Suprapubic skin (tissue), 4 donors: ENCODE data around the gene R3HCC1L. TPM values are rescaled to one million over a fixed set of nuclear protein-coding genes. Genes with fewer than 3 reads are reported as not detected.

Experiments
- DNase-seq, 2 donors: peaks; one replicate each; pipeline ENCODE4 v3.0.0-alpha.2; 2019; ENCODE audit warnings: low spot score in 2 of 2
- H3K27ac ChIP-seq: fragments of 200-600 bp; sonication (generic); one replicate; pipeline ENCODE4 v1.5.1; 2019
- H3K27me3 ChIP-seq: fragments of 200-600 bp; sonication (generic); one replicate; pipeline ENCODE4 v1.5.1; 2019
- H3K36me3 ChIP-seq: fragments of 200-600 bp; sonication (generic); one replicate; pipeline ENCODE4 v1.5.1; 2019
- H3K4me1 ChIP-seq: fragments of 200-600 bp; sonication (generic); one replicate; pipeline ENCODE4 v1.5.1; 2019
- H3K4me3 ChIP-seq: fragments of 200-600 bp; sonication (generic); one replicate; pipeline ENCODE4 v1.5.1; 2019; ENCODE audit warnings: mild to moderate bottlenecking
- H3K9me3 ChIP-seq: fragments of 200-600 bp; sonication (generic); one replicate; pipeline ENCODE4 v1.5.1; 2019
- EP300 ChIP-seq: sonication (generic); formaldehyde crosslinking; IDR thresholded peaks from one replicate; pipeline ENCODE4 v1.6.1; 2017; ENCODE audit warnings: antibody characterized with exemption
- POLR2A ChIP-seq, 2 donors: fragments of 450-650 bp; IDR thresholded peaks; one replicate each; pipeline ENCODE4 v1.6.1; 2017; ENCODE audit warnings: antibody characterized with exemption in 2 of 2, mild to moderate bottlenecking in 2 of 2, moderate library complexity in 2 of 2
- POLR2AphosphoS5 ChIP-seq, 3 donors: sonication (generic); formaldehyde crosslinking; IDR thresholded peaks; one replicate each; pipeline ENCODE4 v1.6.1; 2017; ENCODE audit warnings: antibody characterized with exemption in 3 of 3
- WGBS: methylation state at CpG from one replicate; pipeline ENCODE4 v1.1.5; 2018; 5-methylcytosine and 5-hydroxymethylcytosine counted together
- total RNA-seq, 4 donors: library from RNA; depleted of rRNA; stranded (reverse); fragments of >200 nt; gene quantifications; one replicate each; pipeline ENCODE4 v1.1.0, GENCODE V29; 2016
- TF ChIP-seq, protein P1 (sequence below), 2 donors: fragments of 200-600 bp in 1 of 2; fragments of 450-650 bp in 1 of 2; sonication (generic) in 1 of 2; IDR thresholded peaks; one replicate each; pipeline ENCODE4 v1.5.1; 2016 to 2019; ENCODE audit warnings: antibody characterized with exemption in 2 of 2, mild to moderate bottlenecking in 1 of 2, moderate library complexity in 1 of 2

The R3HCC1L gene
- total RNA-seq, 4 donors from 2014 or later = 7.9 to 17.5 (median 9.7) TPM

DNA sequence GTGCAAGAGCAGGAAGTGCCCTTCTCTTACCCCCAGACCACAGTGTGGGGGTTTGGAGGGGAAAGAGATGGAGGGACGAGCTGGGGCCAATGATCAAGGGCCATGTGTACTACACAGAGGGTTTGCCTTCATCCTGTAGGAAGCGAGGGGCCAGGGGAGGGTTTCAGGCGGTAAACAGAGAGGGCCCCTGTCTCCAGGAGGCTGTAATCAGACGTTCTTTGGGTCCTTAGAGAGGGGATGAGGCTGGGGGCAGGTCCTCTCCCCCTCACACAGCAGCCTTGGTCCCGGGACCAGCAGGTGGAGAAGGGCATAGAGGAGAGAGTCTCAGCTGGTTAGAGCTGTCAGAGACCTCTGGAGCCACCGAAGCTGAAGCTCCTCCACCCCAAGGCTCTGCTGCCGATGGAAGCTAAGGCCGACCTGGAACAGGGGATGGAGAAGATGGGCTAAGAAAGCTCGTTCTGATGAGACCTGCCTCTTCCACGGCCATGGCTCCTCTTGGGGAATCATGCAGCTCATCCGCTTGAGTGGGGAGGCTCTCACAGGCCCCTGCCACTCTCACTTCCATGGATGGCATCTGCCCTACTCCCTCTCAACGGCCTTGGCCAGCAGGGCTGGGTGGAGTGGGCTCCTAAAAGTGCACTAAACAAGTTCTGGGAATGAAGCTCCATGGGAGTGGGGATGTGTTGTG lies 130.1 kb downstream of the R3HCC1L start:
- WGBS = 88% methylated on average over 10 of the region's 12 CpGs
- peaks cover 4% of the 10 kb centered on the region for H3K27me3 ChIP-seq
- peak in 1 of 2 donors; percentile 53 for DNase-seq
- H3K27ac ChIP-seq = no peak overlapping the region
- no peaks in the 10 kb centered on the region for H3K36me3 ChIP-seq
- H3K9me3 ChIP-seq = no peaks in the 10 kb centered on the region
- no peak overlapping the region for H3K4me3 ChIP-seq
- TF ChIP-seq, protein P1, sequence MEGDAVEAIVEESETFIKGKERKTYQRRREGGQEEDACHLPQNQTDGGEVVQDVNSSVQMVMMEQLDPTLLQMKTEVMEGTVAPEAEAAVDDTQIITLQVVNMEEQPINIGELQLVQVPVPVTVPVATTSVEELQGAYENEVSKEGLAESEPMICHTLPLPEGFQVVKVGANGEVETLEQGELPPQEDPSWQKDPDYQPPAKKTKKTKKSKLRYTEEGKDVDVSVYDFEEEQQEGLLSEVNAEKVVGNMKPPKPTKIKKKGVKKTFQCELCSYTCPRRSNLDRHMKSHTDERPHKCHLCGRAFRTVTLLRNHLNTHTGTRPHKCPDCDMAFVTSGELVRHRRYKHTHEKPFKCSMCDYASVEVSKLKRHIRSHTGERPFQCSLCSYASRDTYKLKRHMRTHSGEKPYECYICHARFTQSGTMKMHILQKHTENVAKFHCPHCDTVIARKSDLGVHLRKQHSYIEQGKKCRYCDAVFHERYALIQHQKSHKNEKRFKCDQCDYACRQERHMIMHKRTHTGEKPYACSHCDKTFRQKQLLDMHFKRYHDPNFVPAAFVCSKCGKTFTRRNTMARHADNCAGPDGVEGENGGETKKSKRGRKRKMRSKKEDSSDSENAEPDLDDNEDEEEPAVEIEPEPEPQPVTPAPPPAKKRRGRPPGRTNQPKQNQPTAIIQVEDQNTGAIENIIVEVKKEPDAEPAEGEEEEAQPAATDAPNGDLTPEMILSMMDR (IDR thresholded peaks at IDR 0.05) = no peak
- H3K4me1 ChIP-seq = peaks cover 48% of the 10 kb centered on the region

GRCh38 chr10:98265403-98266378 lies 131.2 kb downstream of the R3HCC1L start:
- no peak overlapping the region for H3K4me3 ChIP-seq
- TF ChIP-seq POLR2A (IDR thresholded peaks at IDR 0.05) (no peak), POLR2AphosphoS5 (IDR thresholded peaks at IDR 0.05) (no peak), EP300 (no peak)
- TF ChIP-seq, protein P1 (IDR thresholded peaks at IDR 0.05) = no peak
- H3K27ac ChIP-seq = no peak overlapping the region
- peaks cover 4% of the 10 kb centered on the region for H3K27me3 ChIP-seq
- no peaks in the 10 kb centered on the region for H3K9me3 ChIP-seq
- no peaks in the 10 kb centered on the region for H3K36me3 ChIP-seq
- DNase-seq = peak in 1 of 2 donors; percentile 59
- whole genome bisulfite sequencing = 49% methylated on average over 16 of the region's 17 CpGs
- peaks cover 44% of the 10 kb centered on the region for H3K4me1 ChIP-seq

DNA sequence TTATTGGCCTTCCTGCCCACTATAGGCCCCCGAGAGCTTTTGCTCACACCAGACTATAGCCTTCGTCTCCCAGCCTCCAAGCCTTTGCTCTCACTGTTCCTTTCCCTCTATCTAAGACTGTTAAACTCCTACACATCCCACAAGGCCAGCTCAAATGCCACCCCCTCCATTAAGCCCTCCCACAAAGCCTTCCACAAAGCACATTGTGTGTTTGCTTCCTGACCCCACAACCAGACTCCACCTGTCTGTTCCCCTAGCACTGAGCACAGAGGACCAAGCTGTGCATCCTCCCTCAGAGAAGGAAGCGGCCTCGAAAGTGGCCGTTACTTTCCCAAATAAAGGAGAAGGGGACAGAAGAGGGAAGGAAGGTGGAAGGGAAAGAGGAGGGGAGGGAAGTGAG lies 132.2 kb downstream of the R3HCC1L start:
- peak in 1 of 2 donors; percentile 52 for DNase-seq
- WGBS = 87% methylated on average over 5 of the region's 5 CpGs
- Histone ChIP-seq H3K36me3 (no peaks in the 10 kb centered on the region), H3K9me3 (no peaks in the 10 kb centered on the region), H3K27ac (no peak overlapping the region), H3K4me1 (peaks cover 40% of the 10 kb centered on the region), H3K4me3 (peak overlapping the region; percentile 52), H3K27me3 (peaks cover 4% of the 10 kb centered on the region)
- no peak for TF ChIP-seq POLR2AphosphoS5 (IDR thresholded peaks at IDR 0.05)
- TF ChIP-seq, protein P1 (IDR thresholded peaks at IDR 0.05) = no peak
- no peak for TF ChIP-seq EP300
- no peak for TF ChIP-seq POLR2A (IDR thresholded peaks at IDR 0.05)

DNA sequence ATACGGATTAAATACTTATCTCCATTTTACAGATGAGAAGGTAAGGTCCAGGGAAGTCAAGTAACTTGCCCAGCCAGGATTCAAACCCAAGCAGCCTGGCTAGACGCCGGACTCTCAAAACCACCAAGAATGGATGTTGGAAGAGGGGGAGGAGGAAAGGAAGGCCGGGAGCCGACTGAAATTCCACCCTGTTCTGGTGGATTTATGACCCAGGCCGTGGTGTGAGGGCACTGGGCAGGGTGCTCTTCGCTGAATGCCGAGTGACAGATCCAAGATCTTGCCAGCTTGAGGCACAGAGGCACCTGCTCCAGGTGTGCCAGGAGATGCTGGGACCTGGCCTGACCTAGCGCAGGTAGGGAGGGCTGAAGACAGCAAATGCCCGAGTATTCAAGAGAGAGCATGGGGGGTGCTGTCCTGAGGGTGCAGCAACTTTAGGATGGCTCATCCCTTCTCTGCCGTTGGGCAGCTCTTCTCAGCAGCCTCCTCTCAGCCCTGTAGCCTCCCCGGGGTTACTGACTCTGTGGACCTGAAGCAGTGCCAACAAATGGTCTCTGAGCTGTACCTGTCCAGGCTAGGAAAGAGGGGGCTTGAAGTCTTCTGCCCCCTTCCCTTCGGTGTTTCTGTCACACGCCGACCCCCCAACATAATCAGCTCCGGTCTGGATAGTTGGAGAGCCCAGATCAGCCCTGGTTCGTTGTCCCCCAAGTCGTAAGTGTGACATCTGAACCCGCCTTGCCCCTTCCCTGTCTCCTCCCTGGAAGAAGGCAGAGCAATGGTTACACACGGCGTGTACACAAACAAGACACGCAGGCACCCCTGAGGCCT lies 132.8 kb downstream of the R3HCC1L start:
- peaks cover 4% of the 10 kb centered on the region for H3K27me3 ChIP-seq
- 60% methylated on average over 22 of the region's 22 CpGs for WGBS
- H3K4me1 ChIP-seq = peaks cover 40% of the 10 kb centered on the region
- TF ChIP-seq, protein P1 (IDR thresholded peaks at IDR 0.05) = no peak
- no peak for TF ChIP-seq POLR2A (IDR thresholded peaks at IDR 0.05)
- no peak for TF ChIP-seq EP300
- TF ChIP-seq POLR2AphosphoS5 (IDR thresholded peaks at IDR 0.05) = no peak
- H3K4me3 ChIP-seq = peak overlapping the region; percentile 52
- H3K9me3 ChIP-seq = no peaks in the 10 kb centered on the region
- H3K36me3 ChIP-seq = no peaks in the 10 kb centered on the region
- H3K27ac ChIP-seq = peak overlapping the region; percentile 78
- peak in 1 of 2 donors; percentile 53 for DNase-seq
